Measurements from ENCODE around the gene DNAH7.

DNAH7 gene

GRCh38 chr2:195823206-195823605, 245.4 kb downstream of the DNAH7 start:
- H3K4me3 ChIP-seq (ENCODE audit: low read depth, low read length): no peak overlapping the region
- DNase-seq (ENCODE audit: low read depth): no peak

DNA sequence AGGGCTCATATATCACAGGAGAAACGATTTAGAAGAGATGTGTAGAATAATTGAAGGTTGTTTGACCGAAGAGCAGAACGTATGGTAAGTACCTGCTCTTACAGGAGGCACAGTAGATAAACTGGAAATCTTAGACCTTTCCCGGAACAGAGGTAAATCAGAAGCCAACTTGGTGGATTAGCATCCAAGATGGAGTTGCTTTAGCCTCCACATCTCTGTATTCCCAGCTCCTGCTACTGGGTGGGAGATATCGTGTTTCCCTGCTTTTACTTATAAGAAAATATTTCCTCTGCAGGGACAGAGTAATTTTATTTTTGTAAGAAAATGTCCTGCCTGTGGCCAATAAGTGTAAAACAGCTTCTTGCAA, 247.1 kb downstream of the DNAH7 start:
- H3K4me3 ChIP-seq (ENCODE audit: low read depth, low read length): no peak overlapping the region
- no peak for DNase-seq (ENCODE audit: low read depth)

GRCh38 chr2:195820867-195821565, 247.6 kb downstream of the DNAH7 start:
- H3K4me3 ChIP-seq (ENCODE audit: low read depth, low read length): no peak overlapping the region
- DNase-seq (ENCODE audit: low read depth): no peak

DNA sequence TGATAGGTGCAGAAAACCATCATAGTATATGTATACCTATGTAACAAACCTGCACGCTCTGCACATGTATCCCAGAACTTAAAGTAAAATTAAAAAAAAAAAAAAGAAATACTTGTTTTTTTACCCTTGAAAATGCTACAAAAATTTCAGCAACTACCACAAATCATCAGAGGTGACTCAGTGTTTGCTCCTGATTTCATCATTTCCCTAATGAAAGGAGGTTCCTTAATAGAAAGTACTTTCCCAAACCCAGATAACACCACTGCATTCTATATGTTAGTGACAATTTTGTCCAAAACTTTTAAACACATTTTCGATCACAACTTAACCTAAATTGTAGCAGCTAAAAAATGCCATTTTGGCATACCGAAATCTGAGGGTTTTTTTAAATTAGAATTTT, 248.3 kb downstream of the DNAH7 start:
- peak; percentile 39 for DNase-seq (ENCODE audit: low read depth)
- H3K4me3 ChIP-seq (ENCODE audit: low read depth, low read length): no peak overlapping the region

- no peak for DNase-seq (ENCODE audit: low read depth)
- H3K4me3 ChIP-seq (ENCODE audit: low read depth, low read length): no peak overlapping the region
These were observed 249.4 kb downstream of the DNAH7 start for GRCh38 chr2:195819276-195819675.

- DNase-seq (ENCODE audit: low read depth): peak; percentile 81
- no peak overlapping the region for H3K4me3 ChIP-seq (ENCODE audit: low read depth, low read length)
These were observed 250.1 kb downstream of the DNAH7 start for GRCh38 chr2:195818526-195818925.

DNA sequence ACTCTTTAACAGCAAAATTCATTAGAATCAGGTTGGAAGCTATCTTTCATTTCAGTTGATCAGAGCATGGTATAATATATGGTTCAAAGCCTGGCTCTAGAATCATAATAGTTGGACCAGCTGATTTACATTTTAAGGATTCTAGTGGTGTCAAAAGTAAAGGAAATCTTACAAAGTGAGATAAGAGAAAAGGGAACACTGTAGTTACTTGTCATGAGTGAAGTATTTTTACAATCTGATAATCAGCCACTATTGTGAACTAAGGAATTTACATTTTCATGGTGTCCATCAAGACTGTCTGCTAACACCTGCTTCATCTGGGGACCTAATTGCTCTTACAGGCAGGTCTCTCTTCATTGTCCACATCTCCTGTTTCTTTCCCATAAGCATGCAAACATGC, 250.5 kb downstream of the DNAH7 start:
- DNase-seq (ENCODE audit: low read depth): no peak
- no peak overlapping the region for H3K4me3 ChIP-seq (ENCODE audit: low read depth, low read length)

GRCh38 chr2:195815083-195815482, 253.6 kb downstream of the DNAH7 start:
- DNase-seq (ENCODE audit: low read depth): no peak
- H3K4me3 ChIP-seq (ENCODE audit: low read depth, low read length): no peak overlapping the region

DNA sequence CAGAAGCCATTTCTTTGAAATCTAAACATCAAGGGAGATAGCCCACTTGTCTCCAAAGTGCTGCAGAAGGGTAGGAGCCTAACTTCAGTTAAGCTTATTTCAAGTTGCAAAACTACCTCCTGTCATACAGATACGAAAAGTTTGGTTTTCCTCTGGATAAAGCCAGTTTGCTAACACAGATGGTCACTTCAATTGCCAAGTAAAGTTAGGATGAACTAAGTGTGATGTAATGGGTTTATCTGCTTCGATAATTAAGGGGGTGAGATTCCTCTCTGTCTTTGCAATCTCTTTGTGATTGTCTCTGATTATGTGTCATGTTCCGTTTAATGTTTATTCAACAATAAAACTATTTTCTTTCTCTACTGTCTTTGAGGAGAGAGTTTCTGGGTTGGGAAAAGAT, 255.2 kb downstream of the DNAH7 start:
- no peak overlapping the region for H3K4me3 ChIP-seq (ENCODE audit: low read depth, low read length)
- no peak for DNase-seq (ENCODE audit: low read depth)

DNA sequence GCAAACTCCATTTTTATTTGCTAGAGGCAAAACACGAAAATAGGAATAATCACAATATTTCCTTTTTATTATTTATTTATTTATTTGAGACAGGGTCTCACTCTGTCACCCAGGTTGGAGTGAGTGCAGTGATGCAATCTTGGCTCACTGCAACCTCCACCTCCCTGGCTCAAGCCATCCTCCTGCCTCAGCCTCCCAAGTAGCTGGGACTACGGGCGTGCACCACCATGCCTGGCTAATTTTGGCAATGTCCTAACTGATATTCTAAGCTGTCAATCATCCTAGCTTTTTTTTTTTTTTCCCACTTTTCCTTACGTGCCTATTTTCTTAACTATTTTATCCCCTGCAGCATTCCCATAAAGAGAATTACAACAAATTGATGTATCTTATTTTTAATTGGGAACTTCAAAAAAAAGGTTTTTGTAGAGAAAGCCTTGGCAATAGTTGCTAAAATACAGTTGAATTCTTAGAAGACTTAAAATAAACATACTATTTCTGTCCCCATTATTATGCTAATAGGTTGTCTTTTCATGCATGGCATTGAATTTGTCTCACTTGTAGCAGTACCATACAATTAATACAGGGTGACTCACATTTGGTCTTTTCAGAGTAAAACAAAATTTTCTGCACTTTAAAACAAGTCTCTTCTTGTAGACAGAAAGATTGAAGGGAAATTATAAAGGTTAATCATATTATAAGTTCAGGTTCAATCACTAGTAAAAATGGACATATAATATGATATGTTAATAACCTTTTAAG, 258.1 kb downstream of the DNAH7 start:
- no peak for DNase-seq (ENCODE audit: low read depth)
- no peak overlapping the region for H3K4me3 ChIP-seq (ENCODE audit: low read depth, low read length)

DNA sequence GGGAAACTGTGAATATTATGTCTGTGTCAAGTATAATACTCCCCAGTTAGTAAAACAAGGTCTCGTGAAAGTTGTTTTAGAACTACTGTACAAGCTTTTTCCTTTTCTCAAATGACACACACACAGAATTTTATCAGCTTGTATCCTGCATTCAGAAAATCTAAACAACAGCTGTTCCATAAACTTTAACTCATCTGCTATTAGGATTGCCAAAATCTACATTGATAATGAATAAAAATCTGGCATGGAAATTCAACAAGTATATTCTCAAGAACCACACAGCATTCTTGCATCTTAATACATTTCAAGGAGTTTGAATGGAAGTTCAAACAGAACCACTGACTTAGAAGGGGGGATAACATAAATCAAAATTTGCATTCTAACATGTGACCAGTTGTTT, 260.4 kb downstream of the DNAH7 start:
- no peak for DNase-seq (ENCODE audit: low read depth)
- no peak overlapping the region for H3K4me3 ChIP-seq (ENCODE audit: low read depth, low read length)

DNA sequence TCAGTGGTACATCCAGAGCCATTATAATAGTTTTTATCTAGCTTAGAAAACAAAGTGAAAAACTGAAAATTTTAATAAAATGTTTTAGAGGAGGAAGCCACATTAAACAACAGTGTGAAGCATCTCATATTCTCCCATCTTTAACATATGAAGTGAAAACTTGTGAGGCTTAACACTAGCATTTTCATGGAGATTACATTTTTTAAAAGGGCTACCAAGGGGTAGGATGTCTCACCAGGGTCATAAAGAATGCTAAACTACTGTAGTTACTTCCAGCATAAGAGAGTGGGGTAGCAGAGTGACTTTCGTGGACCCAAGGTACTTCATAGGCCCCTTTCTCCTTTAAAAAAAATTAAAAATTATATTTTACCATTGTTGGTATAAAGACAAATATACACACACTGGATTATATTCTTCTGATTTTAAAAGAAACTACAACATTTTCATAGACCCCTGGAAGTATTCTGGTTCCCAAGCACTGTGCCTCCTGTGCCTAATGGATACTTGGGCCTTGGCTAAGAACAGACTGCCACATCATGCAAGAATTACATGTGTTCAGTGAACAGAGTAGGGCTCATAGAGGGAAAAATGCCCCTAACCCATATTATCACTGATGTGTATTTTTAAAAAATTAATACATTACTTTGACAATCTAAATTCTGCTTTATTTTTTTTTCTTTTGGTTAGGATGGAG, 263.2 kb downstream of the DNAH7 start:
- no peak for DNase-seq (ENCODE audit: low read depth)
- H3K4me3 ChIP-seq (ENCODE audit: low read depth, low read length): no peak overlapping the region

GRCh38 chr2:195795879-195796278, 272.8 kb downstream of the DNAH7 start:
- no peak for DNase-seq (ENCODE audit: low read depth)
- H3K4me3 ChIP-seq (ENCODE audit: low read depth, low read length): no peak overlapping the region

GRCh38 chr2:195793881-195794280, 274.8 kb downstream of the DNAH7 start:
- no peak overlapping the region for H3K4me3 ChIP-seq (ENCODE audit: low read depth, low read length)
- DNase-seq (ENCODE audit: low read depth): no peak

DNA sequence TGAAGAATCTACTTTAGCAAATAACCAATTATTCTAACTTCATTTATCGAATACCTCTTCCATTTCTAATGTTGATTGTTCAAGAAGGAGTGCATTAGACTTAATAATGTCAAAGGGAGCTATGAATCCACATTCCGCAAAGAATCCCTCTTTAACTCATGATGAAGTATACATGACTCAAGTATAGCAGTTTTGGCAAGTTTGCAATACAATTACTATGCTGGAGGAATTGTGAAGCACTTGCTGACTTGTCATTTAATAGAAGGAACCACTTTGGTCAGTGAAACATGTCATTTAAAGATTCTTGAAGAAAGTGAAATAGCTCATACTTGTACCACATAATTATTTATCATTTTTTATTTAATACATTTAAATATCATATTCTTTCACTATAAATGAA, 286.5 kb downstream of the DNAH7 start:
- no peak overlapping the region for H3K4me3 ChIP-seq (ENCODE audit: low read depth, low read length)
- no peak for DNase-seq (ENCODE audit: low read depth)

- H3K4me3 ChIP-seq (ENCODE audit: low read depth, low read length): no peak overlapping the region
These were observed 289.1 kb downstream of the DNAH7 start for GRCh38 chr2:195779491-195779890.

GRCh38 chr2:195769975-195770374, 298.7 kb downstream of the DNAH7 start:
- DNase-seq (ENCODE audit: low read depth): no peak
- H3K4me3 ChIP-seq (ENCODE audit: low read depth, low read length): no peak overlapping the region

More at GRCh38 chr2:195779491-195779890, 289.1 kb downstream of the DNAH7 start:
- DNase-seq (ENCODE audit: low read depth): no peak

DNA sequence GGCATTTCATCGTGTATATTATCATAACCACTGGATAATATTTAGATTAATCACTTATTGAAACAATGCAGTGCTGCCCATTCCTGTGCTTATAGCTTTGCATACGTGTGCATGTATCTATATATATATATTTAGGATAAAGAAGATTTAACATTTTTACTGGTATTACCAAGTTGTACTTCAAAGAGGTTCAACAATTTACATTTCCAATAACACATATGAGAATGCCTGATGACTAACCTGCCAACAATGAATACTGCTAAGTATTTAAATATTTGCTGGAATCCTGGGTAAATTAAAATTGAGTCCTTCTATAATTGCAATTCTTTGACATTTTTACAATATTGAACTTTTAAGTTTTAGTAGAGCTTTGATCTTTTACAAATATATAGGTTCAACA, 300.2 kb downstream of the DNAH7 start:
- H3K4me3 ChIP-seq (ENCODE audit: low read depth, low read length): no peak overlapping the region
- DNase-seq (ENCODE audit: low read depth): no peak

DNA sequence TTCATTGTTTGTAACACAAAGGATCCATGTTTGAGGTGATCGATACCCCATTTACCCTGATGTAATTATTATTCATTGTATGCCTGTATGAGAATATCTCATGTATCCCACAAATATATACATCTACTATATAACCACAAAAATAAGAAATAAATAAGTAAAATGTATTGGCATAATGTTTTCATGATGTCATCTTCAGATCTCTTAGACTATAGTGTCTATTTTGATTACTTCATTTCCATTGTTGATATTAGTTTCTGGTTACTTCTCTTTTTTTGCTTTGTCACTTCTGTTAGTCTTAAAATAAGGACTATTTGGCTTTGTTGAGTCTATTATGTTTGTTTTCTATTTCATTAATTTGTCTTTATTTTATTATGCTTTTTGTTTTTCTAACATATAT, 301.9 kb downstream of the DNAH7 start:
- no peak for DNase-seq (ENCODE audit: low read depth)

GRCh38 chr2:195763866-195764265, 304.8 kb downstream of the DNAH7 start:
- no peak for DNase-seq (ENCODE audit: low read depth)
- no peak overlapping the region for H3K4me3 ChIP-seq (ENCODE audit: low read depth, low read length)

More for the DNA sequence above, 301.9 kb downstream of the DNAH7 start:
- H3K4me3 ChIP-seq (ENCODE audit: low read depth, low read length): no peak overlapping the region

DNA sequence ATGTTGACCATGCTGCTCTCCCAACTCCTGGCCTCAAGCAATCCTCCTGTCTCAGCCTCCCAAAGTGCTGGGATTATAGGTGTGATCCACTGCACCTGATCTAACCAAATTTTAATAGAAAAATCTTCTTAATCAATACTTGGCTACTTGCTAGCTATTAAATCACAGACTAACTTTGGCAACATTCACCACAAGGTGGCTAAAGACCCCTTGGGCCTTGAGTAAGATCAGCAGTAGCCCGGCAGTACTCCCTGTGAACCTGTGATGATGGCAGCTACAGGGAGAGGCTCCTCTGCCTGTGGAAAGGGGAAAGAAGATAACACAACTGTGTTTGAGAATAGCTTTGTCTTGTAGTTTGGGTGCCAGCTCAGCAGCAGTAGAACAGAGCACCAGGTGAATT, 308.8 kb downstream of the DNAH7 start:
- DNase-seq (ENCODE audit: low read depth): no peak
- H3K4me3 ChIP-seq (ENCODE audit: low read depth, low read length): no peak overlapping the region
